Measurements from ENCODE around the gene PPP2R5C. TPM values are rescaled to one million over a fixed set of nuclear protein-coding genes. Genes with fewer than 3 reads are reported as not detected.

PPP2R5C gene
- total RNA-seq, 1 experiment from 2014 or later: 80.3 TPM

DNA sequence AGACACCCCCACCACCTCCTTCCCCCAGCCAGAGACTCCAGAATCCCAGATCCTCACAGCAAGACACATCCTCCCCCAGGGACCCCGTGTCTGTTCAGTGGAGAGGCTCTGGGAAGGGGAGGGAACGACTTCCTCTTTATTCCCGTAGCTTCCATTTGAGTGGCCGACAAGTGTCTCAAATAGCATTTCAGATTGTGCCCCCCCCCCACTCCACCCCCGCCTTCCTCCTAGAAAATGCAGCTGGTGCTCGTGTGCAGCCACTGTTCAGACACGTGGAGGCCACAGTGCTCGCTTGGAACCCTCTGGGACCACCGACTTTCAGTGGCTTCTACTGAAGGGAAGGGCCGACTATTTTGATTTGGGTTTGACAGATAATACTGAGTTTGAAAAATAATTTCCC is 14.3 kb downstream of the PPP2R5C start:
- ATAC-seq: no peak

DNA sequence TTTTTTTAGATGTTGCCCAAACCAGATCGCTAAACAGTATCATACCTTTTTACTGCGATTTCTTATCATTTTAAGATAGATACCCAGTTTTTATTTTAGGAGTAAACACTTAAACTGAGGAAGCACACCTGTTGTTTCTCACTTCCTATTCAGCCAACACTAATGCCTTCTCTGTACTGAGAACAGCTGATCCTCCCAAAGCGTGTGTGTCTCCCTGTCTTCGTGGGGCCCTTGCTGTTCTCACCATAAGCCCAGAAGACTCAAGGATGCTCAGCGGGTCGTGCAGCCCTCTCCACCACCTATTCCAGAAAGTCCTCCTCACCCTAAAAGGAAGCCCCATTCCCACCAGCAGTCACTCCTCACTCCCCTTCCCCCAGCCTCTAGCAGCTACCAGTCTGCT is 14.8 kb downstream of the PPP2R5C start:
- intact Hi-C loops (cut with micrococcal nuclease; ENCODE audit: unreplicated experiment): loop anchor here (10.0 kb wide), 1 partner anchor 158 kb away; no protein-coding TSS in a partner anchor
- no peak overlapping the region for H3K27ac ChIP-seq (ENCODE audit: low read length)
- H3K9me3 ChIP-seq (ENCODE audit: control insufficient read depth, insufficient read depth, low read depth, low read length): no peaks in the 10 kb centered on the region
- no peaks in the 10 kb centered on the region for H3K36me3 ChIP-seq (ENCODE audit: control insufficient read depth, insufficient read depth, low read length)
- ATAC-seq (no peak), DNase-seq (ENCODE audit: low read depth, low spot score) (no peak)
- in situ Hi-C loops (cut with HindIII; ENCODE audit: low pct_unique_long_range_greater_than_20kb, low sequenced_read_pairs): no loop called here
- no TSS peak for BruUV-seq (replicated peaks)
- POLR2A ChIA-PET: no interaction called here
- TF ChIP-seq SIN3A (IDR thresholded peaks at IDR 0.05; ENCODE audit: borderline replicate concordance, insufficient read depth, low read depth, low read length) (no peak), POLR2AphosphoS5 (IDR thresholded peaks at IDR 0.05; ENCODE audit: low read depth, low read length) (no peak), TCF7L2 (IDR thresholded peaks at IDR 0.05; ENCODE audit: low read depth, low read length) (no peak)
- TF ChIP-seq, protein P1, sequence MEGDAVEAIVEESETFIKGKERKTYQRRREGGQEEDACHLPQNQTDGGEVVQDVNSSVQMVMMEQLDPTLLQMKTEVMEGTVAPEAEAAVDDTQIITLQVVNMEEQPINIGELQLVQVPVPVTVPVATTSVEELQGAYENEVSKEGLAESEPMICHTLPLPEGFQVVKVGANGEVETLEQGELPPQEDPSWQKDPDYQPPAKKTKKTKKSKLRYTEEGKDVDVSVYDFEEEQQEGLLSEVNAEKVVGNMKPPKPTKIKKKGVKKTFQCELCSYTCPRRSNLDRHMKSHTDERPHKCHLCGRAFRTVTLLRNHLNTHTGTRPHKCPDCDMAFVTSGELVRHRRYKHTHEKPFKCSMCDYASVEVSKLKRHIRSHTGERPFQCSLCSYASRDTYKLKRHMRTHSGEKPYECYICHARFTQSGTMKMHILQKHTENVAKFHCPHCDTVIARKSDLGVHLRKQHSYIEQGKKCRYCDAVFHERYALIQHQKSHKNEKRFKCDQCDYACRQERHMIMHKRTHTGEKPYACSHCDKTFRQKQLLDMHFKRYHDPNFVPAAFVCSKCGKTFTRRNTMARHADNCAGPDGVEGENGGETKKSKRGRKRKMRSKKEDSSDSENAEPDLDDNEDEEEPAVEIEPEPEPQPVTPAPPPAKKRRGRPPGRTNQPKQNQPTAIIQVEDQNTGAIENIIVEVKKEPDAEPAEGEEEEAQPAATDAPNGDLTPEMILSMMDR (IDR thresholded peaks at IDR 0.05): no peak
- TF ChIP-seq, protein P2, sequence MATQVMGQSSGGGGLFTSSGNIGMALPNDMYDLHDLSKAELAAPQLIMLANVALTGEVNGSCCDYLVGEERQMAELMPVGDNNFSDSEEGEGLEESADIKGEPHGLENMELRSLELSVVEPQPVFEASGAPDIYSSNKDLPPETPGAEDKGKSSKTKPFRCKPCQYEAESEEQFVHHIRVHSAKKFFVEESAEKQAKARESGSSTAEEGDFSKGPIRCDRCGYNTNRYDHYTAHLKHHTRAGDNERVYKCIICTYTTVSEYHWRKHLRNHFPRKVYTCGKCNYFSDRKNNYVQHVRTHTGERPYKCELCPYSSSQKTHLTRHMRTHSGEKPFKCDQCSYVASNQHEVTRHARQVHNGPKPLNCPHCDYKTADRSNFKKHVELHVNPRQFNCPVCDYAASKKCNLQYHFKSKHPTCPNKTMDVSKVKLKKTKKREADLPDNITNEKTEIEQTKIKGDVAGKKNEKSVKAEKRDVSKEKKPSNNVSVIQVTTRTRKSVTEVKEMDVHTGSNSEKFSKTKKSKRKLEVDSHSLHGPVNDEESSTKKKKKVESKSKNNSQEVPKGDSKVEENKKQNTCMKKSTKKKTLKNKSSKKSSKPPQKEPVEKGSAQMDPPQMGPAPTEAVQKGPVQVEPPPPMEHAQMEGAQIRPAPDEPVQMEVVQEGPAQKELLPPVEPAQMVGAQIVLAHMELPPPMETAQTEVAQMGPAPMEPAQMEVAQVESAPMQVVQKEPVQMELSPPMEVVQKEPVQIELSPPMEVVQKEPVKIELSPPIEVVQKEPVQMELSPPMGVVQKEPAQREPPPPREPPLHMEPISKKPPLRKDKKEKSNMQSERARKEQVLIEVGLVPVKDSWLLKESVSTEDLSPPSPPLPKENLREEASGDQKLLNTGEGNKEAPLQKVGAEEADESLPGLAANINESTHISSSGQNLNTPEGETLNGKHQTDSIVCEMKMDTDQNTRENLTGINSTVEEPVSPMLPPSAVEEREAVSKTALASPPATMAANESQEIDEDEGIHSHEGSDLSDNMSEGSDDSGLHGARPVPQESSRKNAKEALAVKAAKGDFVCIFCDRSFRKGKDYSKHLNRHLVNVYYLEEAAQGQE (IDR thresholded peaks at IDR 0.05; ENCODE audit: insufficient read depth in 1 of 2, low read depth in 2 of 2, low read length in 1 of 2): no peak
- CTCF ChIA-PET: no interaction called here
- no peak overlapping the region for H3K4me3 ChIP-seq (ENCODE audit: low read depth in 2 of 2, low read length in 2 of 2)
- H3K27me3 ChIP-seq (ENCODE audit: control insufficient read depth, insufficient read depth, low read length): no peaks in the 10 kb centered on the region
- H3K4me1 ChIP-seq (ENCODE audit: control insufficient read depth, insufficient read depth, low read length): no peaks in the 10 kb centered on the region

More for the DNA sequence above, 14.3 kb downstream of the PPP2R5C start:
- no TSS peak for BruUV-seq (replicated peaks)
- DNase-seq (ENCODE audit: low read depth, low spot score): no peak
- ChIA-PET POLR2A (no interaction called here), CTCF (no interaction called here)
- TF ChIP-seq TCF7L2 (IDR thresholded peaks at IDR 0.05; ENCODE audit: low read depth, low read length): no peak
- TF ChIP-seq, protein P2 (IDR thresholded peaks at IDR 0.05; ENCODE audit: insufficient read depth in 1 of 2, low read depth in 2 of 2, low read length in 1 of 2): no peak
- no peak for TF ChIP-seq SIN3A (IDR thresholded peaks at IDR 0.05; ENCODE audit: borderline replicate concordance, insufficient read depth, low read depth, low read length)
- no peak for TF ChIP-seq POLR2AphosphoS5 (IDR thresholded peaks at IDR 0.05; ENCODE audit: low read depth, low read length)
- TF ChIP-seq, protein P1 (IDR thresholded peaks at IDR 0.05): no peak
- Histone ChIP-seq H3K36me3 (ENCODE audit: control insufficient read depth, insufficient read depth, low read length) (no peaks in the 10 kb centered on the region), H3K27ac (ENCODE audit: low read length) (no peak overlapping the region), H3K27me3 (ENCODE audit: control insufficient read depth, insufficient read depth, low read length) (no peaks in the 10 kb centered on the region), H3K4me1 (ENCODE audit: control insufficient read depth, insufficient read depth, low read length) (no peaks in the 10 kb centered on the region), H3K4me3 (ENCODE audit: low read depth in 2 of 2, low read length in 2 of 2) (no peak overlapping the region), H3K9me3 (ENCODE audit: control insufficient read depth, insufficient read depth, low read depth, low read length) (no peaks in the 10 kb centered on the region)
- in situ Hi-C loops (cut with HindIII; ENCODE audit: low pct_unique_long_range_greater_than_20kb, low sequenced_read_pairs): no loop called here
- intact Hi-C loops (cut with micrococcal nuclease; ENCODE audit: unreplicated experiment): loop anchor here (10.0 kb wide), 1 partner anchor 159 kb away; no protein-coding TSS in a partner anchor
